GM18951 (cell line): ENCODE results near the gene BBS4.
"Not testable (repeated sequence)": the region's sequence is repeated elsewhere in the genome, so short reads cannot be mapped to it uniquely, and the experiment has no call there.

Source experiments
- POLR2A ChIP-seq: IDR thresholded peaks from 4 replicates; pipeline ENCODE4 v1.6.1; 2011; ENCODE audit warnings: mild to moderate bottlenecking; ENCODE audit not compliant: insufficient read length, insufficient read depth; ENCODE audit errors: extremely low read depth
- in situ Hi-C: fragments of 300-500 bp; cut with MboI; formaldehyde crosslinking; loops from one replicate; pipeline ENCODE4 v1.12.0; 2022; ENCODE audit warnings: low sequenced_read_pairs, mixed read lengths, inconsistent platforms; ENCODE audit not compliant: unreplicated experiment

The BBS4 gene, protein sequence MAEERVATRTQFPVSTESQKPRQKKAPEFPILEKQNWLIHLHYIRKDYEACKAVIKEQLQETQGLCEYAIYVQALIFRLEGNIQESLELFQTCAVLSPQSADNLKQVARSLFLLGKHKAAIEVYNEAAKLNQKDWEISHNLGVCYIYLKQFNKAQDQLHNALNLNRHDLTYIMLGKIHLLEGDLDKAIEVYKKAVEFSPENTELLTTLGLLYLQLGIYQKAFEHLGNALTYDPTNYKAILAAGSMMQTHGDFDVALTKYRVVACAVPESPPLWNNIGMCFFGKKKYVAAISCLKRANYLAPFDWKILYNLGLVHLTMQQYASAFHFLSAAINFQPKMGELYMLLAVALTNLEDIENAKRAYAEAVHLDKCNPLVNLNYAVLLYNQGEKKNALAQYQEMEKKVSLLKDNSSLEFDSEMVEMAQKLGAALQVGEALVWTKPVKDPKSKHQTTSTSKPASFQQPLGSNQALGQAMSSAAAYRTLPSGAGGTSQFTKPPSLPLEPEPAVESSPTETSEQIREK

DNA sequence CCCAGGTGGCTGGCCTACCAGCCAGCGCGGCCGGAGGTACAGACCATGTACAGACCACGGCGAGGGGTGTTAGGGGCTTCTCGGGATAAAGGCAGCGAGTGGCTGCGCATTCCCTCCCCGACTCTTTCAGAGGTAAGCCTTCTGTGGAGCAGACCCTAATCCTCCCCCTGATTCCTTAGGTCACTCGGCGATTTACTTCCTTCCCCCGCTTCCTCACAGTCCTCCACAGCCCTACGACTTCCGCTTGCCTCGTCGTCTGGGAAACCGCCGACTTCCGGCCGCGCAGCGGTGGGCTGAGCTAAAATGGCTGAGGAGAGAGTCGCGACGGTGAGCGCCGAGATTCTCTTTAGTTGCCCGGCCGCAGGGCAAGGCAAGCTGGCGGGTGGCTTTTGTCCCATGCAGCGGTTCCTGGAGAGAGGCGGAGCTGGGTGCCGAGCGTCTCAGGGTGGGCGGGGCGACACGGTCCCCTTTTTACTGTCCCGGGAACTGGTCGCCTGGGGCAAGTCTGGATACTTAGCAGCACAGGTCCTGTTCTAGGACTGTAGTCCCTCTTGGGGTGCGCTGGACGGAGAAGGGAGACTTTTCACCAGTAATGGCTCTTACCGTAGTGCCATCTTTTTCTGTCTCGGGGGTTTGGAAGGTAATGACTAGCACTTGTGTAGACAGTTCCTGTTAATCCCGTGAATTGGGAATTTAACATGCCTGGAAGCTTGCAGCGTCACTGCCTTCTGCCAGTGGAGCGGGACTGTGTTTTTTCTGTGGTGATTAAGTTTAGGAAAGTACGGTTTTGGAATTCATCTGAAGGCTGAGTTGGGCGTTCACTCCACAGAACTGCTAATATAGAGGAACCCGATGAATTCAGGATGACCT lies at the start of gene BBS4, which contains the start of gene HIGD2B:
Gene BBS4, plus strand, starts transcription at position 283 of the 870 bp plus-strand sequence. Its CDS starts 21 bp downstream, at position 304.
Gene HIGD2B, minus strand, starts transcription at position 258 of the 870 bp plus-strand sequence. CDS start 9,808 bp downstream, outside the sequence.
- in situ Hi-C loops, result no loop called here
- TF ChIP-seq POLR2A, result peak; percentile 87

DNA sequence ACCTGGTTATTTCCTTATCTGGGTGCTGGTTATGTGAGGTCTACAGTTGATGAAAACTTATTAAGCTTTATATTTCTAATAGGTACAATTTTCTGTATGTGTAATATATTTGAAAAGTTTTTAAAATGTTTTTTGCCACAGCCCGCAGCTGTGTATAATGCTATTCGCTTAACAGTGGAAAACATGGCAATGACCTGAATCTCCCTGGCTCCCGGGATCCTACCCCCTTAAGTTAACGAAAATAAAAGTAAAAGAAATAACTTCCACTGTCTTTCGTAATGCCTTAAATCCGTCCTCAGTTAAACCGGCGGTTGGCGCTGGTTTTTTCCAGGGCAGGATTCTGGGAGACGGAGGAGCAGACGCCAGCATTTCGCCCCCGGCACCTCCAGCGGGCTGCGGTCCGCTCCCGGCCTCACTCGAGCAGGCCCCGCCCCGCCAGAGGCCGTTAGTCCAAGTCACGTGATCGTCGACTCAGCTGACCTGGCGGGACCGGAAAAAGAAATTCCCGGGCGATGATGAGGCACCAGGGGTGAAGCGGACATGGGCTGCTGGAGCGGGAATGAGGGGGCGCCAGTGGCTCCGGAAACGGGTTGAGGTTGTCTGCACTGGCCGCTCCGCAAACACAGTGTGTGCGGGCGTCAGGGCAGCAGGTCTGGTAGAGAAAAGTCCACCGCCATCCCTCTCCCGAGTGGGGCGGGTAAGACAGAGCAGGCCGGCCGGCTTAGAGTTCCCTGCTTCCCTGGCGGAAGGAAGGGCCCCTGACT lies 49.3 kb upstream of the BBS4 start:
- in situ Hi-C loops, result loop anchor here (10.0 kb wide), 1 partner anchor 1468 kb away; no protein-coding TSS in a partner anchor

DNA sequence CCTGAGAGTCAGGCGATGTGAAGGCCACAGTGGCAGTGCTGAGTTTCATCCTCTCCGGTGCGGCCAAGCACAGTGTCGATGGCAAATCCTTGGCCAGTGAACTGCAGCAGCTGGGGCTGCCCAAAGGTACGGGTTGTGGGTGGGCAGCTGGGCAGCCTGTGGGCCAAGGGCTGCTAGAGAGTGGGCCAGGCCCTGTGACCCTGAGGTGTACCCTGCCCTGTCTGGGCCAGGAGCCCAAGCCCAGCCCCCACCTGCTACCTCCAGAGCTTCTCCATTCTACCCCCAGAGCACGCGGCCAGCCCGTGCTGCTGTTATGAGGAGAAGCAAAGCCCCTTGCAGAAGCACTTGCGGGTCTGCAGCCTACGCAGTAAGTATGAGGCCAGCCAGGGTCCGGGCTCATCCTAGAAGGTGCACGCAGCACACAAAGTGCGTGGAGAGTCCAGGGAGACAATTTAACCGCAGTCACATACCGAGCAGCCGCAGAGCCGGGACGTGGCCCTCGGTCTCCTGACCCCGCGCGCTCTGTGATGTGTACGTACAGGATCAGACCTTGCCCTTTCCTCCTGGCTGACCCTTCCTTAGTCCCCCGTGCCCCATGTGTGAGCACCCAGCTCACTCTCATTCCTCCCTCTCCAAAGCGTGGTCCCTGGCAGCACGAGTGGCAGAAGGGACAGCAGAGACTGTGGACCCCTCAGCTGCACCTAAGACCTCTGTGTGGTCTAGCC lies 46.1 kb upstream of the BBS4 start:
- in situ Hi-C loops, result loop anchor here (10.0 kb wide), 1 partner anchor 1465 kb away; no protein-coding TSS in a partner anchor

DNA sequence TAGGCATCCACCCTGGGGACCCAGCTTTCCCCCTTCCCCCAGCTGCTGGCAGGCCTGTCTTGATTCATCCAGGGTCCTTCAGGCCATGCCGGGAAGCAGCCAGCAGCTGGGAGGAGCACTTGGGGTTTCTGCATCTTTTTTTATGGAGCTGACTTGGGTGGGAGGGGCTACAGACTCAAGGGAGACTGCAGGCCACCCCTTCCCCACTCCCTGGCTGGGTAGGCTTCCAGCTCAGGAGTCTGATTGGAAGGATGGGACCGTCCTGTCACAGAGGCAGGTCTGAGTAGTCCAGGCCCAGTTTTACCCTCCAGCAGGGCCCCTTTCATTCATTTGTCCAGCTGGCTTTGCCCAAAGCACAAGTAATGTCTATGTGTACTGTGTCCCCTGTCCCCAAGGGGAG lies 43.7 kb upstream of the BBS4 start:
- in situ Hi-C loops, result not testable (repeated sequence)

DNA sequence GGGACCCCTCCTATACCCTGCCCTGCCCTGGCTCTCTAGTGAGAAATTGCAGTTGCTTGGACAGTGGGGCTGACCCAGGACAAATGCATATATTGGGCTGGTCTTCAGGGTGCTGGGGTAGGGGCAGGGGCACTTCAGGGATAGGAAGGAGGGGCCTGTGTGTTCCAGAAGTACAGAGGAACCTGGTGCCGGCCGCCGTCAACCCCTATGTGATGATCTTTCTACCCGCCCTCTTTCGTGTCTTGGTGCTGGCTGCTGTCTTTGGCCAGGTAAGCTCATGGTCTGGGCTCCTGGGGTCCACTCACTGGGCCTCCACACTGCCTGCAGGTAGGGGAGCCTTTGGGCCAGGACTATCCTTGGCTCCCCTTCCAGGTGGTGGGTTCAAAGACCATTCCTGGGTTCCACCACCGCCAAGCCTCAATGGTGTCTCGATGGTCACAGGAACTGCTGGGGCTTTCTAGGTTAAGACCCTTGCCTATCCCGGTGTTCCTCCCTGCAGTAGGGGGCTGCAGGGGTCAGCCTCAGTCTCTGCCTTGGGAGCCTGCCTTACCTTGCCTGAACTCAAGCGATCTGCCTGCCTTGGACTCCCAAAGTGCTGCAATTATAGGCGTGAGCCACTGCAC lies 37.3 kb upstream of the BBS4 start:
- in situ Hi-C loops, result not testable (repeated sequence)

DNA sequence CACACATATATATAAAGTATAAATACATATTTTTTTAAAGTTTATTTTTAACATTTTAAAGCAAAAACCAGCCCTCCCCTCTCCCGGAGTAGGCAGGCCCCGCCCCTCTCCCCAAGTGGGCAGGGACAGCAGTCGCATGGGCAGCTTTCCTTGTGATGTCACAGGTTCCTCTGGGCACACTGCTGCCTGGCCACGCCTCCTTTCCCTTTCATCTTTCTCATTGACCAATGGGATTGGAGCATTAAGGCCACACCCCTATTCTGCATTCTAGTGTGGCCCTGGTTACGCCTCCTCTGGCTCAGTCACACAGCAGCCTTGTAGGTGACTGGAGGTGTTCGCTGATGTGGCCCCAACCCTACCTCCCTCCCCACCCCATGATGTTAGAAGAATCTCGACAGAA lies 31.6 kb upstream of the BBS4 start, which contains the start of gene GOLGA6B:
Gene GOLGA6B, plus strand, starts transcription at position 301 of the 400 bp plus-strand sequence. Its CDS starts 41 bp downstream, at position 342.
- in situ Hi-C loops, result not testable (repeated sequence)

DNA sequence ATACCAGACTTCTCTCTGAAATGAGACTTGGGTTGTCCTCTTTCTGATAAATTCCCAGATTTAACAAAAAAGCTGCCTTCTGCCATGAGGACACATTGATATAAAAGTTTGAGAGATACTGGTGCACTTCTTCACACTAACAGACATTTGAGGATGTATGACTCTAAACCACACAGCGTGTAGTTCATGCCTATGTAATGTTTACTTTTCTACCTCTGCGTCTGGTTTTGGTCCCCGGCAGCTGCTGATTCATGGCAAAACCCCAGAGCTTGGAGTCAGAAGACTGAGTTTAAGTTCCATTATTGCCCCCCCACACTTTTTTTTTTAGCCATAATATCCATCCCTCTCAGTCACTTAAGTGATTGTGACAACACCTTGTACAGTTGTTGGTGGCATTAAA lies 30.0 kb upstream of the BBS4 start:
- in situ Hi-C loops, result not testable (repeated sequence)

DNA sequence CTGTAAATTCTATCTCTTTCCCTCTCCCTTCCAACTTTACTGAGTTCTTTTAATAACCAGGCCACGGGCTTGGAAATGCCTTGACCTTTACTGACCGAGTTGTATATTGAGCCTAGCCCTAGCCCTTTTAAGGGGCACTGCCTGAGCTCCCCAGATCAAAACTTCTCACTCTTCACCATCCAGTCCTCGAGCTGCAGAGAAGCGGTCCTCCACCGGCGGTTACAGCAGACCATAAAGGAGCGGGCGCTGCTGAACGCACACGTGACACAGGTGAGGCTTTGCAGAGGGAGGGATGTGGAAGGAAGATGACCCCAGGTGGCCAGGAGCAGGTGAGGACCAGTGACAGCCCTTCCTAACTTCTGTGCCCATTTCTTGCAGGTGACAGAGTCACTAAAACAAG lies 24.9 kb upstream of the BBS4 start:
- in situ Hi-C loops, result not testable (repeated sequence)

DNA sequence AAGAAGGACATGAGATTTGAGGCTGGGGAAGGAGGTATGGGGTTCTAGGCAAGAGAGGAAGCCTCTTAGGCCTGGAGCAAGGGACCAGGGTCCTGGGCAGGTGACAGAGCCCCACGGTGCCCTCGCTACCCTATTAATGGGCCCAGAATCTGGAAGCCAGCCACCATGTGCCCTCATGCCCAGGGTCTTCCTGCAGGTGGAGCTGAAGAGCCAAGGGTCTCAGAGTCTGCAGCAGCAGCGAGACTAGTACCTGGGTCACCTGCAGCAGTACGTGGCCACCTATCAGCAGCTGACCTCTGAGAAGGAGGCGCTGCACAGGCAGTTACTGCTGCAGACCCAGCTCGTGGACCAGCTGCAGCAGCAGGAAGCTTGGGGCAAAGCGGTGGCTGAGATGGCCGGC lies 22.1 kb upstream of the BBS4 start:
- in situ Hi-C loops, result not testable (repeated sequence)

DNA sequence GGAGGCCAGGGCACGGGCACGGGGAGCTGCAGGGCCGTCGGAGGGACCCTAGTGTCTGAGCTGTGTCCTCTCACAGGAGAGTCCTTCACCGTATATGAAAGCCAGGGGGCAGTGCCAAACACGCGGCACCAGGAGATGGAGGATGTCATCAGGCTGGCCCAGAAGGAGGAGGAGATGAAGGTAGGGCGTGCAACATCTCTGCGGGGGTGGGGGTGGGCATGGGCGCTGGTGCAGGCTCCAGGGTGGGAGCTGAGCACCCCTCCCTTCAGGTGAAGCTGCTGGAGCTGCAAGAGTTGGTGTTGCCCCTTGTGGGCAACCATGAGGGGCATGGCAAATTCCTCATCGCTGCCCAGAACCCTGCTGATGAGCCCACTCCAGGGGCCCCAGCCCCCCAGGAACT lies 20.3 kb upstream of the BBS4 start:
- in situ Hi-C loops, result not testable (repeated sequence)

DNA sequence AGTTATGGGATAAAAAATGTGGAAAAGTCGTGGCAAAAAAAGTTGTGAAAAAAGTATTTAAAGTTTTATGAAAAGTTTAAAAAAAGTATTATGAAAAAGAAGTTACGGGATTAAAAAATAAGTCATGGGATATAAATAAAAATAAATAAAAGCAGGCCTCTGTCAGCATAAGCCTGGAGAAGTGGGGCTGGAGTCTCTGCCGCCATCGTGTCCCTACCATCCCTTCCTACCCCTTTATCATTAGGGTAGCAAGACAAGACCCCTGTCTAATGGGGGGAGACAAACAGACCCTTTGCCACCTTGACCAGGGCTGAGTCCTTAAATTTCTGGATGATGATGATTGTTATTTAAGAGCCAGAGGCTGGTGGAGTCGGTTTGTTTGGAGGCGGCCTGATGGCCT lies 16.2 kb upstream of the BBS4 start:
- in situ Hi-C loops, result not testable (repeated sequence)

DNA sequence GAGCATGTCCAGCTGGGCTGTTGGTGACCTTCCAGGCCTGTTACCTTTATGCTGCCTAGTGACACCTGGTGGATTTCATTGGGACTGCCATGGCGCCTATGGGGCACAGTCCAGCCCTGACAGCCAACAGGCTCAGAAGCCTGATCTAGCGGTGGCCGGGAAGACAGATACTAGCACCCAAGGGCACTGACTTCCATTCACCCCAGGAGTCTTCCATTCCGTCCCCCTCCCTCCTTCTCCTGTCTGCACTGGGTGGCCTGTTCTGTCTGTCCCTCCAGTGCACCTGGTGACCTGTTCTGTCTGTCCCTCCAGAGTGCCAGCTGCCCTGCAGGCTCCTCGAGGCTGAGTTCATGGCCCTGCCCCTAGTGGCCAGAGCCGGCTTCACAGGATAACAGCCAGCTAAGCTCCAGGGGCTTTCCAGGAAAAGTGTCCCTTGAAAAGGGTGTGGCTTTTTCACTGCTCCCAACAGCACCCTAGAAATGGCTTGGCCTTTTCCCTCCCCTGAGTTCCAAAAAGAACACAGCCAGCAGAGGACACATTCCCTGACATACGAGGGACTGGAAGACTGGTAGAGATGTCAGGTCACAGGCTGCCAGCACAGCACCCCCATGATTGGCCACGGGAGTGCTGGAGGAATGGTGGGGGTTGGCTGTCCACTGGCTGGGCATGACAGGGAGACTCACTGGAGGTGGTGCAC lies 15.2 kb upstream of the BBS4 start:
- in situ Hi-C loops, result not testable (repeated sequence)
